DMS114 treated with DMSO at 0.1 percent for 48 hours (cell line): Measurements from ENCODE around the gene SCG3.

Source experiments
- DNase-seq: peaks from one replicate; lab custom pipeline; 2025; ENCODE audit not compliant: unreplicated experiment; lab: John Stamatoyannopoulos, UW

Gene SCG3

GRCh38 chr15:51677452-51677851 lies 3.9 kb upstream of the SCG3 start:
- no peak for DNase-seq

- no peak for DNase-seq
Observed at GRCh38 chr15:51678096-51678495, 3.2 kb upstream of the SCG3 start.

GRCh38 chr15:51680321-51680720 lies 982 bp upstream of the SCG3 start:
- no peak for DNase-seq

GRCh38 chr15:51687565-51687964 lies 6.3 kb downstream of the SCG3 start:
- DNase-seq, result no peak

GRCh38 chr15:51688863-51689262 lies 7.6 kb downstream of the SCG3 start:
- no peak for DNase-seq

GRCh38 chr15:51692154-51692553 lies 10.9 kb downstream of the SCG3 start:
- no peak for DNase-seq

GRCh38 chr15:51696566-51696965 lies 15.3 kb downstream of the SCG3 start:
- DNase-seq, result no peak

- no peak for DNase-seq
Observed at GRCh38 chr15:51697163-51697562, 15.9 kb downstream of the SCG3 start.

- no peak for DNase-seq
Observed at GRCh38 chr15:51699373-51699772, 18.1 kb downstream of the SCG3 start.

GRCh38 chr15:51702710-51703109 lies 21.4 kb downstream of the SCG3 start:
- no peak for DNase-seq

- DNase-seq, result no peak
Observed at GRCh38 chr15:51706291-51706690, 25.0 kb downstream of the SCG3 start.

GRCh38 chr15:51706926-51707608 lies 25.8 kb downstream of the SCG3 start:
- no peak for DNase-seq

GRCh38 chr15:51708013-51708412 lies 26.7 kb downstream of the SCG3 start:
- no peak for DNase-seq

GRCh38 chr15:51709031-51709430 lies 27.7 kb downstream of the SCG3 start:
- no peak for DNase-seq

GRCh38 chr15:51714162-51714561 lies 32.9 kb downstream of the SCG3 start:
- no peak for DNase-seq

GRCh38 chr15:51714911-51715310 lies 33.6 kb downstream of the SCG3 start:
- DNase-seq, result no peak

- DNase-seq, result no peak
Observed at GRCh38 chr15:51718219-51718618, 36.9 kb downstream of the SCG3 start.

GRCh38 chr15:51718746-51719145 lies 37.4 kb downstream of the SCG3 start:
- no peak for DNase-seq

- DNase-seq, result no peak
Observed at GRCh38 chr15:51720201-51720995, 39.1 kb downstream of the SCG3 start.

GRCh38 chr15:51721199-51721960 lies 40.1 kb downstream of the SCG3 start:
- no peak for DNase-seq

- no peak for DNase-seq
Observed at GRCh38 chr15:51724199-51724598, 42.9 kb downstream of the SCG3 start.

- no peak for DNase-seq
Observed at GRCh38 chr15:51724673-51725072, 43.4 kb downstream of the SCG3 start.
